Measurements from ENCODE around the gene SLC26A3.
"Not testable (repeated sequence)": the region's sequence is repeated elsewhere in the genome, so short reads cannot be mapped to it uniquely, and the experiment has no call there.

Gene SLC26A3

DNA sequence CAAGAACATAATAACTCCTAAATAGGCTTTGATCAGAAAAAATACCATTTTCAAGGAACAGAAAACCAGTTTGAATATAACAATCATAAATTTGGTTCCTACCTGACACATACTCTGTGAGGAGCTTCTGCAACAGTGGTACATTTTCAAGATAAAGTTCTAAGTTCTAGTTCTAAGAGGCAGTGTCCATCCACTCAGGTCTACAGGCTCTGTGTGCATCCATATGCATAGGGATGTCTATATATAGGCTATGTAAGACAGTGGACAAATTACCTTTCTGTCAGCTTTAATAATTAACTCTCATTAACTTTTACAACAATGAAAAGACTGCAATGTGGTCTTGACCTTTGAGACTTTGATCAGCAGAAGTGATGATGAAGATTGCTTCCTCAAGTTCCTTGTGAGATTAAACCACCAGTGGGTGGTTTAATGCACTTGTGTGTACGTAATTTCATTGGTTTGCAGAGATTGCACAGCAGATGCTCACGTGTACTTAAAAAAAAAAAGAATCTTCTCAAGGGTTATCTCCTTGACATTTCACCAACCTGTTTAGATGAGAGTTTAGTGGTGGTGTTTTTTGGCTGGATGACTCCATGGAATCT lies at the start of gene SLC26A3:
Gene SLC26A3 (minus strand): TSS at position 215 of the 602 bp plus-strand sequence. CDS start 8,714 bp downstream, outside the sequence.
- no peak for DNase-seq (ENCODE audit: low read depth)

- DNase-seq (ENCODE audit: low read depth) = no peak
Measured at GRCh38 chr7:107850643-107851042, 47.6 kb upstream of the SLC26A3 start.

DNA sequence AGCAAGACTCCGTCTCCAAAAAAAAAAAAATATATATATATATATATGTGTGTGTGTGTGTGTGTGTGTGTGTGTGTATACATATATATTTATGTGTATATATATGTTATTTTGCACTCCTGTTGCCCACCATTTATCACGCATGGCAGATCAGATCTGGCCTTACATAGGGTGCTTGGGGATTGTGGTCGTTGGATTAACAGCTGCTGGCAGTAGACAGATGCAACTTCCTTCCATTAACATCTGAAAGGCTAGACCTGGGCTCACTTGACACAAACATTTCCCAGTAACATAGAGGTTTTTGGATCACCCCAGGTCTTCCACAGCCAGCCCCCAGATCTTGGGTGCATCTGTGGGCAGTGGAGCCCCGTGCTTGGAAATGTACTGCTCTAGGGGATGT lies 47.2 kb upstream of the SLC26A3 start:
- no peak for DNase-seq (ENCODE audit: low read depth)

- not testable (repeated sequence) for DNase-seq (ENCODE audit: low read depth)
Measured at GRCh38 chr7:107848211-107848610, 45.2 kb upstream of the SLC26A3 start.

DNA sequence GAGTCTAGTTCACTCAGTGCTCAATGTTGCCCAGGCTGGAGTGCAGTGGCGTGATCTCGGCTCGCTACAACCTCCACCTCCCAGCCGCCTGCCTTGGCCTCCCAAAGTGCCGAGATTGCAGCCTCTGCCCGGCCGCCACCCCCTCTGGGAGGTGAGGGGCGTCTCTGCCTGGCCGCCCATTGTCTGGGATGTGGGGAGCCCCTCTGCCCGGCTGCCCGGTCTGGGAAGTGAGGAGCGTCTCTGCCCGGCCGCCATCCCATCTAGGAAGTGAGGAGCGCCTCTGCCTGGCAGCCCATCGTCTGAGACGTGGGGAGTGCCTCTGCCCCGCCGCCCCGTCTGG lies 44.8 kb upstream of the SLC26A3 start:
- DNase-seq (ENCODE audit: low read depth) = not testable (repeated sequence)

- no peak for DNase-seq (ENCODE audit: low read depth)
Measured at GRCh38 chr7:107847168-107847835, 44.3 kb upstream of the SLC26A3 start.

DNA sequence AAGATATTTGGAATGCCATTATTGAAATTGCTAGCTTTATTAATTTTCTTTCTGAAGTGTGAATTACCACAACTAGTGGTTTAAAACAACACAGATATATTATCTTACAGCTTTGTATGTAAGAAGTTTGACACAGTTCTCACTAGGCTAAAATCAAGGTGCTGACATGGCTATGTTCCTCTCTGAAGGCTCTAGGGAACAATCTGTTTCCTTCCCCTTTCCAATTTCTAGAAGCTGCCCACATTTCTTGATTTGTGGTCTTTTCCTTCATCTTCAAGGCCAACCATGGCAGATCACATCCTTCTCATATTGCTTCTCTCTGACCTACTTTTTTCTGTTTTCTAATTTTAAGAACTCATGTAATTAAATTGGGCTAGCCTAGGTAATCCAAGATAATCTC lies 43.3 kb upstream of the SLC26A3 start:
- no peak for DNase-seq (ENCODE audit: low read depth)

- no peak for DNase-seq (ENCODE audit: low read depth)
Measured at GRCh38 chr7:107843184-107843583, 40.2 kb upstream of the SLC26A3 start.

DNA sequence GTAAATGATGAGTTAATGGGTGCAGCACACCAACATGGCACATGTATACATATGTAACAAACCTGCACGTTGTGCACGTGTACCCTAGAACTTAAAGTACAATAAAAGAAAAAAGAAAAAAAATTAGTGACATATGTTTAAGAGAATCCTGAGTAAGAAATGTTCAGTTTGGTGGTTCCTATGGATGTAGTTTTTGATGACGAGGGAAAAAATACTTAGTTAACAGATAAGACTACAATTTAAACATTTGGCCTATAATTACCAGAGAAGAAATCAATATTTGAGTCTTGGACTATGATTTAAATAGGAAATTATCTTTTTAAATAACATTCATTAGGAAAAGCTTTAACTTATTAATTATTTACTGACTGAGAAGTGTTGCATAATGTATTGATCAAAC lies 39.2 kb upstream of the SLC26A3 start:
- no peak for DNase-seq (ENCODE audit: low read depth)

- no peak for DNase-seq (ENCODE audit: low read depth)
Measured at GRCh38 chr7:107838816-107839565, 36.0 kb upstream of the SLC26A3 start.

DNA sequence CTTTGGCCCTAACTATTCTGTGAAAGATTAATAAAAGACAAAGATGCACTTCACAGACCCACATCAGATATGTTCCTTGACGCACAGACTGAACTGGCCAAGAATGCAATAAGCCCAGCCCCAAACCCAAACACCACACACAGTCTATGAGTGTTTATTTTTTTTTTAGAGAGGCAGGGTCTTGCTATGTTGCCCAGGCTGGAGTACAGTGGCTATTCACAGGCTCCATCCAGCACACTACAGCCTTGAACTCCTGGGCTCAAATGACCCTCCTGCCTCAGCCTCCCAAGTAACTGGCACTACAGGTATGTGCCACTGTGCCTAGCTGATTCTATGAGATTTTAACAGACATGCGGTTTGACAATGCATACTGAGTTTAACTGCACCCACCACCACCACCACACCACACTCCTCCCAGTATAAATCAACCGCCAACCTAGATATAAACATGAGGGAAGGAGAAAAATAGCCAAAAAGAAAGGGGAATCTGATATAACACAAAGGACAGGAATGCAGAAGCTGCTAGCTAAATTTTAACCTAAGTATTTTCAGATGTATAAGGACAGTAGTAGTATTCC lies 35.1 kb upstream of the SLC26A3 start:
- no peak for DNase-seq (ENCODE audit: low read depth)

DNA sequence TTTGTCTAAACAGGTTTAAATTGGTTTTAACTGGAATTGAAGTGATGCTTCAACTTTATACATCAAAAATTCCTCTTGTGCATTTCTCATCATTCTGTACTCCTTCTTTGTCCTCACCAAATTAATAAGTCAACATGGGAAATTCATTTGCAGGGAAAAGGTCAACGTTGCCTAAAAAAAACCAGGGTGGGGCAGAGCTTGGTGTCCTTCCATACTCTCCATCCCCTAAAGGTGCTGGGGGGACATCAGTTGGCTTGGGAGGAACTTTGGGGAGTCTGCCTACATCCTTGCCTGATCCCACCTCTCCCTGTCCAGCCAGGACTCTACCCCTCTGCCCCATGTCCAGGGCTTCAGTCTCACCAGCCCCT lies 34.1 kb upstream of the SLC26A3 start:
- no peak for DNase-seq (ENCODE audit: low read depth)

DNA sequence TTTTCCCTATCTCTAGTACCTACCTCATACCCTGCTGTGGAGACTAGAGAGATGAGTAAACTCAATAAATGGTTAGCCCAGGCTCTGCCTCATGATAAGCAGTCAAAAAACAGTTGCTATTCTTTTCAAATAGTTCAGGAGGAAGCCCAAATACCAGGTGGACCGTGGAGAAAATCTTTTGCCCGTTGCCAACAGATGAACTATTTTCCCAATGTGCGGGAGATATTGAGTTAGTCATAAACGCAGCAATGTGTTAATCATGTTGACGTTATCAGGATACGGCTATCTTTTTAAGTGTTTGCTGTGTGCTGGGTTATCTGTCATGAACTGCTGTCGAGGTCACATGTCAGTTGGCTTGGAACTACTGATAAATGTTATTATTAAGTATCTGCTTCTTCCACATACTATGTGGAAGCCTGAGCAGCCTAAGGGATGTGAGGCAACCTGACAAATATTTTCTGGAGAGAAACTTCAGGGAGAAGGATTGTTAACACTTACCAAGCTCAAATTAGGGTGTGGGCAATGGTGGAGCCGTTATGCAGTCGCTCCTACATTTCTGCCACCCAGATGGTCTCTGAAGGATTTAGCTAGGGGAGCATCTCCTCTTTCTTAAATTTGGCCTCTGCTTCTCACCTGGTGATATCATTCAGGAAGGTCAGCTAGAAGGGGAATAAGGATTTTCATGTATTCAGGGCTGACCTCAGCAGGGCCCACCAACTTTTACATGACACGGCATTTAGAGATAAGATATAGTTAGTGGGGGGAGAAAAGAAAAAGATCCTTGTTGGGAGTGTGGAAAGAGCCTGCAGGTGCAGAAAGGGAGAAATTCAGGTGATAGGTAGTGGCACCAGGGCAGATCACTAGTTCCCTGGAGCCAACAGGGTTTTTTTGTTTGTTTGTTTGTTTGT lies 33.5 kb upstream of the SLC26A3 start:
- no peak for DNase-seq (ENCODE audit: low read depth)

- DNase-seq (ENCODE audit: low read depth) = no peak
Measured at GRCh38 chr7:107834401-107834800, 31.4 kb upstream of the SLC26A3 start.

GRCh38 chr7:107833684-107834106 lies 30.7 kb upstream of the SLC26A3 start:
- no peak for DNase-seq (ENCODE audit: low read depth)

DNA sequence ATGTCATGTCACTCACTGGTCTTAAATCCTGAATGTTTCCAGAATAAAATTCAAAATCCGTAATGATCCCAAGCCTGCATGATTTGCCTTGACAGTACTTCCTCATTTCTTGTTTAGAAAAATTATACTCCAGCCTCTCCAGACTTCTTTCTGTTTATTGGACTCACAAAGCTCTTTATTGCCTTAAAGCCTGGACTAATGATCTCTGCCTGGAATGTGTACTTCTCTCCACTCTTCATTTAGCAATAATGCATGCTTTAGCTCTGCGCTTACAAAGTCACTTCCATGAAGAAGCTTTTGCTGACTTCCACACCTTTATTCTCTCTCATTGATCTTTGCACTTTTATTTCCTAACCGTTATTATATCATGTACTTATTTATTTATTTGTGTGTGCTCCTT lies 27.4 kb upstream of the SLC26A3 start:
- DNase-seq (ENCODE audit: low read depth) = no peak

DNA sequence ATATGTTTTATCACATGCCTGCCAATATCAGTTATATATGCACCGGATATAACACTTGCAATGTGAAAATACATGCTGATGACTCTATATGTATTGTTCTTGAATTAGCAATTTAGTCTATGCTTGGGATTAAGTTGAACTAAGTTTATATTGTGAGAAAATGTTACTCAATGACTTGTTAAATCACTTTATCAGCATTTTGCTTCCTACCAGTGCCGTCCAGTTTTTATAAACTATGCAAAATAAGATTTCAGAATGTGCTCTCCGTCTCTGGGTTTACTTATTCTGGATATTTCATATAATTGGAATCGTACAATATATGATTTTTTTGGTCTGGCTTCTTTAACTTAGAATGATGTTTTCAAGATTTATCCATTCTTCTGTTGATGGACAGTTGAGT lies 25.5 kb upstream of the SLC26A3 start:
- DNase-seq (ENCODE audit: low read depth) = no peak

- no peak for DNase-seq (ENCODE audit: low read depth)
Measured at GRCh38 chr7:107827501-107827900, 24.5 kb upstream of the SLC26A3 start.

DNA sequence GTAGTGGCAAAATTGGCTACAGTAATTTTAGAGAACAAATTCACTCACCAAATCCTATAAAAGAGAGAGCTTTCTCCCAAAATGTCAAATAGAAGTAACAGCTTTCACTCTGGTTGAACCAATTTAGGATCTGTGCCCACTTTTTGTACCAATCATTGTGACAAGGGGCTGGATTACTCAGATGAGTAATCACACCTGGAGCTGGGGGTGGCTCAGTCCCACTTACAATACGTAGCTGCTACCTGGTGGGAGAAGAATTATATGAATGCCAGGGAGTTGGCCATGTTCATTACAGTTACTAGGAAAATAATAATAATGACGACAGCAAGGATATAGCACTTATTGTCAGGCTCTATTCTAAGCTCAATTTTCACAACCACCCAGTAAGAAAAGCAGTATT lies 23.4 kb upstream of the SLC26A3 start:
- no peak for DNase-seq (ENCODE audit: low read depth)

- DNase-seq (ENCODE audit: low read depth) = no peak
Measured at GRCh38 chr7:107824858-107825257, 21.8 kb upstream of the SLC26A3 start.

- DNase-seq (ENCODE audit: low read depth) = no peak
Measured at GRCh38 chr7:107818622-107819021, 15.6 kb upstream of the SLC26A3 start.

GRCh38 chr7:107816011-107816566 lies 13.1 kb upstream of the SLC26A3 start:
- DNase-seq (ENCODE audit: low read depth) = no peak
